Thyroid gland (tissue), 4 donors: ENCODE measurements around the gene TATDN3.

Experiments
- POLR2A ChIP-seq, 2 donors: fragments of 450-650 bp; IDR thresholded peaks; one replicate each; pipeline ENCODE4 v1.6.1; 2017; ENCODE audit warnings: antibody characterized with exemption in 2 of 2, mild to moderate bottlenecking in 2 of 2, moderate library complexity in 1 of 2
- TF ChIP-seq, protein P1 (sequence below), 6 experiments: fragments of 200-600 bp in 3 of 6; fragments of 450-650 bp in 3 of 6; sonication (generic) in 3 of 6; IDR thresholded peaks; one replicate each; pipeline ENCODE4 v1.5.1; 2016 to 2019; ENCODE audit warnings: antibody characterized with exemption in 6 of 6, mild to moderate bottlenecking in 2 of 6, inconsistent platforms in 1 of 6, moderate library complexity in 1 of 6

- TF ChIP-seq, protein P1, sequence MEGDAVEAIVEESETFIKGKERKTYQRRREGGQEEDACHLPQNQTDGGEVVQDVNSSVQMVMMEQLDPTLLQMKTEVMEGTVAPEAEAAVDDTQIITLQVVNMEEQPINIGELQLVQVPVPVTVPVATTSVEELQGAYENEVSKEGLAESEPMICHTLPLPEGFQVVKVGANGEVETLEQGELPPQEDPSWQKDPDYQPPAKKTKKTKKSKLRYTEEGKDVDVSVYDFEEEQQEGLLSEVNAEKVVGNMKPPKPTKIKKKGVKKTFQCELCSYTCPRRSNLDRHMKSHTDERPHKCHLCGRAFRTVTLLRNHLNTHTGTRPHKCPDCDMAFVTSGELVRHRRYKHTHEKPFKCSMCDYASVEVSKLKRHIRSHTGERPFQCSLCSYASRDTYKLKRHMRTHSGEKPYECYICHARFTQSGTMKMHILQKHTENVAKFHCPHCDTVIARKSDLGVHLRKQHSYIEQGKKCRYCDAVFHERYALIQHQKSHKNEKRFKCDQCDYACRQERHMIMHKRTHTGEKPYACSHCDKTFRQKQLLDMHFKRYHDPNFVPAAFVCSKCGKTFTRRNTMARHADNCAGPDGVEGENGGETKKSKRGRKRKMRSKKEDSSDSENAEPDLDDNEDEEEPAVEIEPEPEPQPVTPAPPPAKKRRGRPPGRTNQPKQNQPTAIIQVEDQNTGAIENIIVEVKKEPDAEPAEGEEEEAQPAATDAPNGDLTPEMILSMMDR (IDR thresholded peaks at IDR 0.05), result no peak
- no peak for TF ChIP-seq POLR2A (IDR thresholded peaks at IDR 0.05)
These were observed 29.5 kb upstream of the TATDN3 start for GRCh38 chr1:212762234-212762633.
